SKM-1 treated with dmso at 0.1 percent for 144 hours (cell line): ENCODE data around the gene CHRNG.
"Not testable (repeated sequence)": the region's sequence is repeated elsewhere in the genome, so short reads cannot be mapped to it uniquely, and the experiment has no call there.

ENCODE experiments used
- DNase-seq: peaks from one replicate; lab custom pipeline; 2025; ENCODE audit not compliant: unreplicated experiment; lab: John Stamatoyannopoulos, UW

The CHRNG gene

DNA sequence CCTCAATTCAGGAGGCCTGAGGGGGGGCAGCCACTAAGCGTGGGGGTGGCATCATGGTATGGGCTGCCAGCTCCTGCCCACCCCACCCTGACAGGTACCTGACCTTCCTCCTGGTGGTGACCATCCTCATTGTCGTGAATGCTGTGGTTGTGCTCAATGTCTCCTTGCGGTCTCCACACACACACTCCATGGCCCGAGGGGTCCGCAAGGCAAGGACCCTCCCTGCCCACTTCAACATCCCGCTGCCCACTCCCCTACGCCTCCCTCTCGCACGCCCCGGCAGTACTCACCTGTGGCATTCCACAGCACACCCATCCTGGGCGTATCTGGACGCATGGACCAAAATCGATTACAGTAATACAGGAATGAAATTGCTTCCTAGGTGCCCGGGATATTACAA lies 4.0 kb downstream of the CHRNG start:
- DNase-seq: no peak

DNA sequence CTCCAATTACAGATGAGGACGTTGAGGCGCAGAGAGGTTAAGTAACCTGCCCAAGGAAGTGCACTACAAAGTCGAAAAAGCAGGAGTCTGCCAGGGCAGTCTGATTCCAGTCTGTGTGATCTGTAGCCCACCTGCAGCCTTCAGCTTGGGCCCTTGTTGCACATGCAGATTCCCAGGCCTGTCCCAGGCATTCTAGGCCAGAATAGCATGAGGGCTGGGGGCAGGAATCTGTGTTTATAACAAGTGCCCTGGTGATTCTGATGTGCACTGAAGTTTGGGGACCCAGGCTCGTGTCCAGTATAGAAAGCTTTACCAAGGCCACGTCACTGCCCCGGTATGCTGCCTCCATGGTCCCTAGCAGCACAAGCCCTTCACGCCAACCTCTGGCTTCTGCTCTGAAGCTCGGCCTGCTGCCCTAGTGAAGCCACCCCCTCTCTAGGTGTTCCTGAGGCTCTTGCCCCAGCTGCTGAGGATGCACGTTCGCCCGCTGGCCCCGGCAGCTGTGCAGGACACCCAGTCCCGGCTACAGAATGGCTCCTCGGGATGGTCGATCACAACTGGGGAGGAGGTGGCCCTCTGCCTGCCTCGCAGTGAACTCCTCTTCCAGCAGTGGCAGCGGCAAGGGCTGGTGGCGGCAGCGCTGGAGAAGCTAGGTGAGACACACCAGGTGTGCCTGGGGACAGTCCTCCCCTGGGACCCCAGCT lies 4.6 kb downstream of the CHRNG start:
- DNase-seq: no peak

DNA sequence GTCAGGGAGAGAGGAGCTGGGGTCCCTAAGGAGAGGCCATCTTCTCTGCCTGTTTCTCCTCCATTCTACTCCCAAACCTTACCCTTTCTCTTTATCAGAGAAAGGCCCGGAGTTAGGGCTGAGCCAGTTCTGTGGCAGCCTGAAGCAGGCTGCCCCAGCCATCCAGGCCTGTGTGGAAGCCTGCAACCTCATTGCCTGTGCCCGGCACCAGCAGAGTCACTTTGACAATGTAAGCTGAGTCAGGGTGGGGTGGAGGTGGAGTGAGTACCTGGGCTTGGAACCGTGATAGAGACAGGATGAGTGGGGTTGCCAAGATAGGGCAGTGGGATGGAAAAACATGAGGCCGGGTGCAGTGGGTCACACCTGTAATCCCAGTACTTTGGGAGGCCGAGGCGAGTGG lies 5.2 kb downstream of the CHRNG start:
- DNase-seq: no peak

DNA sequence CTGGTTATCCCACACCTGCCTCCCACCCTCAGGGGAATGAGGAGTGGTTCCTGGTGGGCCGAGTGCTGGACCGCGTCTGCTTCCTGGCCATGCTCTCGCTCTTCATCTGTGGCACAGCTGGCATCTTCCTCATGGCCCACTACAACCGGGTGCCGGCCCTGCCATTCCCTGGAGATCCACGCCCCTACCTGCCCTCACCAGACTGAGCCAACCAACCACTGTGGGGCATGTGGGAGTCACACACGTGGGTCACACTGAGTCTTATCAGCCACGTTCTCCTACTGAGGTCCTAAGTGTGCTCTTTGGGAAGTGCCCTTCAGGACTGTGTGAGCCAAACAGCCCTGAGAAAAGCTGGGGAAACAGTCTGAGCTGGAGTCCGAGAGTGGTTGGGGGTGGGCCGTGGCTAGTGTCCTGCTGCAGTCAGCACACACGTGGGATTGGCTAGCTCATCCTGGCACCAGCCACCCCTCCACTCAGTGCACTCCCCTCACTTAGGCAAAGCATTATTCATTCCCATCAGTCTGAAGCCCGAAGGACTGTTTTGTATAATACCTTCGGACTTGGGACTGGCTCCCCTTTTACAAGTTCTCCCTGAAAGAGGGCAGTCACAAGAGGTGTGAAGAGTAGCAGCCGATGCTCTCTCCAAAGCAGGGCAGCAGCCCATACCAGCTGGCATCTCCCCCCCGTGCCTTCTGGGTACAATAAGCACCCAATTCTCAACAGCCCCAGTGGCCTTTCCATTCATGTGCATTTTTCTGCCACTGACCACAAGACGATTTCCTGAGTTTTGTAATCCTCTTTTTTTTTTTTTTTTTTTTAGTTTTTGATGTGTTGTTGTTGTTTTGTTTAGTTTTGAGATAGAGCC lies 6.3 kb downstream of the CHRNG start:
- no peak for DNase-seq

DNA sequence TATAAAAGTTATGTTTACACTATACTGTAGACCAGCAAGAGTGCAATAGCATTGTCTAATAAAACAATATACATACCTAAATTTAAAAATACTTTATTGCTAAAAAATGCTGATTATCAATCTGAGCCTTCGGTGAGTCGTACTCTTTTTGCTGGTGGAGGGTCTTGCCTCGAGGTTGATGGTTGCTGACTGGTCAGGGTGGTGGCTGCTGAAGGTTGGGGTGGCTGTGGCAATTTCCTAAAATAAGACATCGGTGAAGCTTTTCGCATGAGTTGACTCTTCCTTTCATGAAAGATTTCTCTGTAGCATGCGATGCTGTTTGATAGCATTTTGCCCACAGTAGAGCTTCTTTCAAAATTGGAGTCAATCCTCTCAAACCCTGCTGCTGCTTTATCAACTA lies 8.5 kb downstream of the CHRNG start:
- DNase-seq: no peak

DNA sequence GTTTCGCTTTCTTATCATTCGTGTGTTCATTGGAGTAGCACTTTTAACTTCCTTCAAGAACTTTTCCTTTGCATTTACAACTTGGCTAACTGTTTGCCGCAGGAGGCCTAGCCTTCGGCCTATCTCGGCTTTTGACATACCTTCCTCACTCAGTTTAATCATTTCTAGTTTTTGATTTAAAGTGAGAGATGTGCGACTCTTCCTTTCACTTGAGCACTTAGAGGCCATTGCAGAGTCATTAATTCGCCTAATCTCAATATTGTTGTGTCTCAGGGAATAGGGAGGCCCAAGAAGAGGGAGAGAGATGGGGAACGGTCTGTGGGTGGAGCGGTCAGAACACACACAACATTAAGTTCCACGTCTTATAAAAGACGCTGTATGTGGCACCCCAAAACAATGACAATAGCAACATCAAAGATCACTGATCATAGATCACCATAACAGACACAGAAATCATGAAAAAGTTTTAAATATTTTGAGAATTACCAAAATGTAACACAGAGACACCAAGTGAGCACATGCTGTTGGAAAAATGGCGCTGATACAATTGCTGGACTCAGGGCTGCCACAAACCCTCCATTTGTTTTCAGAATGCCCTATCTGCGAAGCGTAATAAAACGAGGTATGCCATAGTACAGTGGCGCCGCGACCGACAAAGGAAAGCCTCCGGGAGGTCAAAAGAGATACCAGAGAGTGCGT lies 10.3 kb downstream of the CHRNG start:
- DNase-seq: no peak

DNA sequence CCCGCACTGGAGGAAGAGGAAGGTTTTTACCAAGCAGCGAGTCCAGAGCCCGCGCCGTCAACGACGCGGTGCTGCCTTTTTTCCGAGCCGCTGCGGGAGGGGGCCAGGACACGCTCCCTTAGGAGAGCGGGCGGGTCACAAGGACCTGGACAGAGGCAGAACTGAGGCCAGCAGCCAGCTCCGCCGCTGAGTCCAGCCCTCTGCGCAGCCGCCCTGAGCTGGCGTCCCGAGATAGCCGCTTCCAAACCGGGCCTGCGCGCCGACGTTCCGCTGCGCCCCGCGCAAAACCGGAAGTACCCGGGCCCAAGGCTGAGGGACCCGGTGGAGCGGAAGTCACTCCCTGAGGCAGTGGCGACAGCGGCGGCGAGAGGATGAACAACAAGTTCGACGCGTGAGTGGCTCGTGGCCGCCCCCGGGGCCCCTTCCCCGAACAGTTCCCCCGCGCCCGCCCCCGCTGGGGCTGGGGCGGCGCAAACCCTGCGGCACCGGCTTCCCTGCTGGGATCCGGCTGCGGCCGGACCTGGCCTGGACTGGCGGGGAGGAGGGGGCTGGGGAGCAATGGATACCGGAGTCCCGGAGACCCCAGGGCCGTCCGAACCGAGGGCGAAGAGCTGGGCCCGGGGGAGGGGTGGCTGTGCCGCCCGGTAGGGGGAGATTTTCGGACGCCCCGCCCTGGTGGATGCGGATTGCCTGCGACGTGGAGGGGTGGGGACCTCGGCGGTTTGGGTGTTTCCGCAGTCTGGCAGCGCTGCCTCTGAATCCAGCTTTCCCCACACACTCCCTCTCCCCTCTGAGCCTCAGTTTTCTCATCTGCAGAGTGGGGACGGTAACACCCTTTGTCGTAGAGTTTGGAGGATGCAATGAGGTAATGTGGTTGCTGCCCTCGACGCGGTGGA lies 11.1 kb downstream of the CHRNG start, which contains the start of the genes EIF4E2 and TIGD1:
Gene EIF4E2, plus strand, starts transcription at position 336 of the 896 bp plus-strand sequence. Its CDS starts 36 bp downstream, at position 372.
Gene TIGD1, minus strand, starts transcription at position 204 of the 896 bp plus-strand sequence. CDS start 675 bp downstream, outside the sequence.
- peak; percentile 84 for DNase-seq

DNA sequence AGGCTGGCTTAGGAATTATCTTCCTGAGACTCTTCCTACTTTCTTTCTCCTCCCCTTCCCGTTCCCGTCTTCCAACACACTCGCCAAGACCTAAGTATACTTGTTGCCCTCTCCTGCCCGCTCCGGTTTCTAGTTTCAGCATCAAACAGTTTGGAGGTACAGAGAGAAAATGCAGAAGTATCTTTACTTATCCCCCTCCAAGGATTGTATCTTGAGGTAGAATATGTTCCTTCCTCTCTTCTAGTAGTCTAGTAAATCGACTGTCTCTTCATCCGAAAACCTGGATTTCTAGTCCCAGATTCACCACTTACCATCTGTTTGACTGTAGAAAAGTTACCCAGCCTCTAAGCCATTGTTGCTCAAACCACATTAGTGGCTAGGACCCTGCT lies 11.8 kb downstream of the CHRNG start:
- peak; percentile 58 for DNase-seq

DNA sequence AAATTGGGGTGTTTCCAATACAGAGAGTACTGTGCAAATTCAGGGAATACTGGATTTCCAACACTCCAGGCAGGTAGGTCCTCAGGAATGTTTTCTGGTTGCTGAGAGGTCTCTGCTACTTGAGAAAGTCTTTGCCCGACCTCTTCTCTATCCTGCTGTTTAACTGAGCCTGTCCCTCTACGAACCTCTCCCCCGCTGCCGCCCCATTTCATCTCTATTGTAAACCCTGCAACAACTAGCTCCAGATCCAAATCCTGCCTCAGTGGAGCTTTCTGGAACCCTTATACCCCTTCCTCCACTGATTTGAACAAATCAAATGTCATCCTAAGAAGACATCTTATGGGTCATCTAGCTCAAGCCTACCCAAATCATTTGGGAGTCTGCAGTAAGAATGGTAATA lies 12.3 kb downstream of the CHRNG start:
- DNase-seq: no peak

DNA sequence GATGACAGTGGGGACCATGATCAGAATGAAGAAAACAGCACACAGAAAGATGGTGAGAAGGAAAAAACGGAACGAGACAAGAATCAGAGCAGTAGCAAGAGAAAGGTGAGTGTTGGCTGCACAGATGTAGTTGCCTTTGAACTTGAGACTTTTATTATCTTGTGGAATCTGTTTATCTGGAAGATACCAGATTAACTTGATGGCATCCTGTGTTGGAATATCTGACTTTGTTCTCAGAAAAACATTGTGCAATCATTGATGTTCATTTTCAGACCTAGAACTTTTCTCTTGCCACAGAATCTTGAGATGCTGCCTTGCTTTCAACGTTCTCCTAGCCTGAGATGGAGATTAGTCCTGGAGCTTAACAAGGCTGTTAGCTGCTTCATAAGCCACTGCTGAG lies 16.9 kb downstream of the CHRNG start:
- DNase-seq: no peak

DNA sequence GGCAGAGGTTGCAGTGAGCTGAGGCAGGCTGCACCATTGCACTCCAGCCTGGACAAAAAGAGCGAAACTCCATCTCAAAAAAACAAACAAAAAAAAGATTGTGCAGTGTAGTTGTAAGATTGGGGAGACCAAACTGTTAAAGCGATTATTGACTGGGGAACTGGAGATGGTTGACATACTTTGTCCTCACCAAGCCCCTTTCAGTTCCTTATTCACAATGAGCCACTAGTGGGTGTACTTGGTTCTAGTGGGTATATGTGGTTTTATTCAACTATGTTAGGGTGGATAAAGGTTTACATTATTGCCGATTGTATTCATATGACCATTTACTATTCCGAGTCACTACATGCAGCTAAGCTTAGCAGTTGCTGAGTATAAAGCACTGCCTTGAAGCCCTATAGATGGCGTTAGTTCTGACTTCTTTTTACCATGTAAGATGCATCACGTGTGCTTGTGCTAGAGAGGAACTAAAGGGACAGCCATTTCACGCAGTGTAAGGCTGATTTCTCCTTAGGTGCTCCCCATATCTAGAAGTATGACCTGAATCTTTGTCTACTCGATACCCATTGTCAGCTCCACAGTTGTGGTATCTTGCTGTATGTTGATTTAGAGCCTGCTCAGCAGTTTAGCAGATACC lies 23.1 kb downstream of the CHRNG start:
- DNase-seq: no peak

DNA sequence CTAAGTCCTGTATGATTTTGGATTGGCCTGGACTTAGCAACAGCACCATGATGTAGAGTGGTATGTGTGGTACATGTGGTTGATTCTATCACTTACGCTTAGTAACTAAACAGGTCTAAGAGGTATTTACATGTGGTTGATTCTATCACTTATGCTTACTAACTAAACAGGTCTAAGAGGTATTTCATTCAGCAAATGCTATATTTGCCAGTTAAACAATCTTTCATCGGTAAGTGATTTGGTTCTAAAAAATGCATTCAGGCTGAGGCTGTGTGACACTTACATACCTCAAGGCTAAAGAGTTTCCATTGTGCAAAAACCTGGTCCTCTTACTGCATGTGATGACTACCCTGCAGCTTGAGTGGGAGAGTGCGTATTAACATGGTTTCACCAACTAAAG lies 24.1 kb downstream of the CHRNG start:
- no peak for DNase-seq

DNA sequence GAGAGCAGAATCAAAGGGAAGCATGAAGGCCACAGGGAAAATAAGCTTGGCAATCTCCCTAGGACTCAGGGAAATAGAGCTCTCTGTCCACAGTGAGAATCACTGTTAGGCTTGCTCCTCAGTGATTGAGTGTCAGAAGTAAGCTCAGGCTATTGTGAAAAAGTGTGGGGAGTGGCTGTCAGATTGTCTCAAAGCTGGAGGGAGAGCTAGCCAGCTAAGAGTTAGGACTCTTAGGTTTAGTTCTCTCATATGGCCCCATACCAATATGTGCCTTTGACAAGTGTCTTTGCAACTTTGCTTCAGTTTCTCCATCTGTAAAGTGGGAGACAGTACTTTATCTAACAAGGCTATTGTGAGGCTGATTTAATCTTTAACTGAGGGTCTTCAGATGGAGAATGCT lies 28.2 kb downstream of the CHRNG start:
- DNase-seq: no peak

DNA sequence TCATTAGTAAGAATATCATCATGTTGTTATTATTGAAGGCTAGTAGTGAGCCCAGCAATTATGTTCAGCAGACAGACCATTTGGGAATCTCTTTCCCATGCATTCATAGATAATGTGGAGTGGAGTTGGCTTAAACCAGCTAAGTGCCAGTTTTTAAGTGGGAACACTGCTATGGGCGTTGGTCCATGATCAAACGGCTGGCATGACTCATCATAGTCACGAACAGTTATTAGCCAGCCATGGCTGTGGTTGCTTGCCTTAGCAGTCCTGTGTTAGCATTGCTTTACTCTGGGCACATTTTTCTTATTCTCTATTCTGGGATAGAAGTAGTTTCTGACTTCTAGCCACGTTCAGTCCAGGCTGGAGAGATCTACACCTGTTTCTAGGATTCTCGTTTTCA lies 28.7 kb downstream of the CHRNG start:
- no peak for DNase-seq

DNA sequence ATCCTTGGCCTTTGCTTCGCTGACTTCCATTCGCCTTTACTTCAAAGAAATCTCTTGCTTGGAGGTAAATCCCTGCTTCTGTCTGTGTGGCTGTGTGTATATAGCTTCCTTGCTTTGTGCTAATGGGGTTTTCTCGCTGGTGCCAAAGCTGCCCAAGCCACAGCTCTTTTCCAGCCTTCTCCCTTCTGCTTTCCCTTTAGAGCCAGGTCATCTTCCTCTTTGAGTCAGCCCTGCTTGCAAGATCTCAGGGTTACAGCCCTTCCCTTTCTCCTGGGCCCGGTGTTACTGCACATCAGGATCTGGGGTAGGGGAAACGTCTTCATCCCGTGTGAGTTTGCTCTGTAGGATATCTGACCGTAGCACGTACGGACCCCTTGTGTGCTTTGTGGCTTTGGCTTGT lies 30.0 kb downstream of the CHRNG start:
- no peak for DNase-seq

DNA sequence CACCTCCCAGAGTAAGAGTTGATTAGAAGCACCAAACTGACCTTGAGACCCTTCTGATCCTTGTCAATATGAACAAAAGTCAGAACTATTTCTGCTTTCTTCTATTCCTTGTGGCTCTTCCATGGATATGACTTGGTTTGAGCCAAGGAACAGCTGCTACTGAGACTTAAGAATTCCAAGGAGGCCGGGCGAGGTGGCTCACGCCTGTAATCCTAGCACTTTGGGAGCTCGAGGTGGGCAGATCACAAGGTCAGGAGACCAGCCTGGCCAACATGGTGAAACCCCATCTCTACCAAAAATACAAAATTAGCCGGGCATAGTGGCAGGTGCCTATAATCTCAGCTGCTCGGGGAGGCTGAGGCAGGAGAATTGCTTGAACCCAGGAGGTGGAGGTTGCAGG lies 31.0 kb downstream of the CHRNG start:
- not testable (repeated sequence) for DNase-seq

DNA sequence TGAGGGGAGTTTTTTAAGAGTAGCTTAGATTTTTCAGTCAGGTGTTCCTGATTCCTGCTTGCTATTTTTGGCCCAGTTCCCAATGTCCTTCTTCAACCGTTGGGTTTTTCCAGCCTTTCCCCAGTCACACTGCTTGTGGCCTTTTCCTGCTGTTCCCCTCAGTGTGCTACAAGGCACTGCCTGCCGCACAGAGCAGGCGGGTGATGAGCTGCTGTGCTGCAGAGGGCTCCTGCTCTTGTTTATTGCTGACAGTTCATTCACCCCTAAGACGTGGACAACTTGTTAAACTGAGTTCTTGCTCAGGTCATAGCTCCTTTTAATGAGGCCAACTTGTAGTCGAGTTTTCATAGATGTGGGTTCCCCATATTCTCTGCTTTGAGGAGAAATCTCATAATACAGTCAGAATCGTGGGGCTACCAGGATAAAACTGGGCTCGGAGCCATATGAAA lies 31.6 kb downstream of the CHRNG start:
- no peak for DNase-seq

DNA sequence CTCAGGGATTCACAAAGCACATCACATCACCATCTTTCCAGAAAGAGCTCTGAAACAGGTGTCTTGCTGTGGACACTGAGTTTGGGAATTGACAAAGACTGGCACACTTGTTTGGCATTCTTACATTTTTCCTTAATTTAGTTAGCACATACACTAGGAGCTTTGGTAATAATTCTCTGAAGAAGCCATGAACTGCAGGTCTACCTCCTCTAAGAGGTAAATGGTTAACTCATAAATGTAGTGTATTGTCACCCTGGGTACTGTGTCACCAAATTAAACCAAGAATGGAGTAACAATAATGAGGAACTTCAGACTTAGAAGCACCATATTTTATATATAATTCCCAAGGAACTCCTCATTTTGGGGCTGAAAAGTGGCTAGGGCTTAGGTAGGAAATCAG lies 33.5 kb downstream of the CHRNG start:
- DNase-seq: no peak

DNA sequence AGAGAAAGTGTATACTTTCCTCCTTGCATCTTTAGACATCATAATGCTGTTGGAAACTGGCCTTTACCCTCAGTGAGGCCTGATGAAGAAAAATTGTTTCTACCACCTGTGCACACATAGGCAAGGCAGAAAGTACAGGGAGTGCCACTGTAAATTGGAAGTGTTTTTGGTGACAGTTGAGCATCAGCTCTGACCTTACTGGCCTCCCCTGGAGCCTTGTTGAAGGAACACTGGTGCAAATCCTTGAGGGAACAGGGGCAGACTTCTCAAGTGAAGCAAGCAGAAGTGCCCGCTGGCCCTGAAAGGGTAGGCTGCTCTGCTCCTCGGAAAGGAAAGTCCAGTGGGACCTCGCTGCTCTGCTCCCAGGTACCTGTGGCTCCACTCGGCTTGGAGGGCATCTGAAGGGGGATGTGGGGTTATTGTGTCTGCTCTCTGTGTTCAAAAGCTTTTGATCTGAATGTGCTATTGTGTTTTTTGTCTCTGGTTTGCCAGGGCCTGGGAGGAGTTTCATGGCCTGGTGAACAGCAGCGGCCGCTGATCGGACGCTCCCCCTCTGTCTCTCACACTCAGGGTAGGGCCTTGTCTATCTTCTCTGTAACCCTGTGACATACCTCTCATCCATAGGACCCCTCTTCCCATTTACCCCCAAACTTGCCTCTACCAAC lies 34.4 kb downstream of the CHRNG start:
- DNase-seq: no peak
